ENCODE measurements around the gene SLC29A3. TPM values are rescaled to one million over a fixed set of nuclear protein-coding genes. Genes with fewer than 3 reads are reported as not detected.
A peak's percentile ranks its signal among the peaks of the same experiment; 100 is the strongest.

SLC29A3 gene
- total RNA-seq, 4 donors from 2014 or later: 1.9 to 4.4 (median 2.8) TPM; not detected in 1

- Histone ChIP-seq H3K36me3 (no peaks in the 10 kb centered on the region), H3K27me3 (no peaks in the 10 kb centered on the region), H3K9me3 (no peaks in the 10 kb centered on the region), H3K4me1 (peaks cover 0 to 15% (median 0%) of the 10 kb centered on the region in 4 donors), H3K27ac (no peak overlapping the region), H3K4me3 (no peak overlapping the region)
- no peak for DNase-seq
- no peak for TF ChIP-seq POLR2A (IDR thresholded peaks at IDR 0.05)
- no peak for TF ChIP-seq CTCF (IDR thresholded peaks at IDR 0.05)
Observed at GRCh38 chr10:71308985-71309384, 10.1 kb upstream of the SLC29A3 start.

GRCh38 chr10:71309919-71310318 lies 9.1 kb upstream of the SLC29A3 start:
- Histone ChIP-seq H3K27ac (no peak overlapping the region), H3K27me3 (no peaks in the 10 kb centered on the region), H3K4me1 (peaks cover 0 to 23% (median 0%) of the 10 kb centered on the region in 4 donors), H3K9me3 (no peaks in the 10 kb centered on the region), H3K4me3 (no peak overlapping the region), H3K36me3 (no peaks in the 10 kb centered on the region)
- DNase-seq: no peak
- TF ChIP-seq CTCF (IDR thresholded peaks at IDR 0.05): no peak
- no peak for TF ChIP-seq POLR2A (IDR thresholded peaks at IDR 0.05)

GRCh38 chr10:71312220-71312619 lies 6.8 kb upstream of the SLC29A3 start:
- Histone ChIP-seq H3K36me3 (no peaks in the 10 kb centered on the region), H3K4me3 (no peak overlapping the region), H3K4me1 (peaks cover 0 to 23% (median 0%) of the 10 kb centered on the region in 4 donors), H3K27ac (no peak overlapping the region), H3K27me3 (no peaks in the 10 kb centered on the region), H3K9me3 (no peaks in the 10 kb centered on the region)
- no peak for DNase-seq
- TF ChIP-seq CTCF (IDR thresholded peaks at IDR 0.05): no peak
- TF ChIP-seq POLR2A (IDR thresholded peaks at IDR 0.05): no peak

- Histone ChIP-seq H3K9me3 (no peaks in the 10 kb centered on the region), H3K27ac (peak overlapping the region; percentile 15 to 34 (median 26)), H3K4me1 (peaks cover 0 to 21% (median 0%) of the 10 kb centered on the region in 4 donors), H3K36me3 (no peaks in the 10 kb centered on the region), H3K27me3 (no peaks in the 10 kb centered on the region), H3K4me3 (no peak overlapping the region)
- TF ChIP-seq POLR2A (IDR thresholded peaks at IDR 0.05): no peak
- TF ChIP-seq CTCF (IDR thresholded peaks at IDR 0.05): no peak
- peak in 1 of 3 donors; percentile 62 for DNase-seq
Observed at GRCh38 chr10:71312811-71313789, 6.0 kb upstream of the SLC29A3 start.

- peak; percentile 34 to 73 (median 66) for DNase-seq
- H3K9me3 ChIP-seq: no peaks in the 10 kb centered on the region
- no peak overlapping the region for H3K4me3 ChIP-seq
- peaks cover 0 to 13% (median 5%) of the 10 kb centered on the region in 4 donors for H3K4me1 ChIP-seq
- H3K27me3 ChIP-seq: no peaks in the 10 kb centered on the region
- H3K27ac ChIP-seq: peak overlapping the region in 2 of 4 donors; percentile 32 to 34
- no peaks in the 10 kb centered on the region for H3K36me3 ChIP-seq
- peak; percentile 22 to 86 (median 70) for TF ChIP-seq CTCF (IDR thresholded peaks at IDR 0.05)
- TF ChIP-seq POLR2A (IDR thresholded peaks at IDR 0.05): no peak
Observed at GRCh38 chr10:71314028-71314693, 4.9 kb upstream of the SLC29A3 start.
